Measurements from ENCODE around the gene THOC2.
"Not testable (repeated sequence)": the region's sequence is repeated elsewhere in the genome, so short reads cannot be mapped to it uniquely, and the experiment has no call there.

- not testable (repeated sequence) for TF ChIP-seq RBBP5 (IDR thresholded peaks at IDR 0.05; ENCODE audit: borderline replicate concordance, low read depth, low read length); POLR2AphosphoS5 (IDR thresholded peaks at IDR 0.05; ENCODE audit: low read depth, low read length); CTCF (IDR thresholded peaks at IDR 0.05; ENCODE audit: control extremely low read depth in 1 of 3, insufficient read depth in 1 of 3, low read depth in 1 of 3, low read length in 3 of 3); TAF1 (IDR thresholded peaks at IDR 0.05; ENCODE audit: low read depth, low read length); GABPA (IDR thresholded peaks at IDR 0.05; ENCODE audit: borderline replicate concordance, insufficient read depth, low read length)
- TF ChIP-seq, protein P1, sequence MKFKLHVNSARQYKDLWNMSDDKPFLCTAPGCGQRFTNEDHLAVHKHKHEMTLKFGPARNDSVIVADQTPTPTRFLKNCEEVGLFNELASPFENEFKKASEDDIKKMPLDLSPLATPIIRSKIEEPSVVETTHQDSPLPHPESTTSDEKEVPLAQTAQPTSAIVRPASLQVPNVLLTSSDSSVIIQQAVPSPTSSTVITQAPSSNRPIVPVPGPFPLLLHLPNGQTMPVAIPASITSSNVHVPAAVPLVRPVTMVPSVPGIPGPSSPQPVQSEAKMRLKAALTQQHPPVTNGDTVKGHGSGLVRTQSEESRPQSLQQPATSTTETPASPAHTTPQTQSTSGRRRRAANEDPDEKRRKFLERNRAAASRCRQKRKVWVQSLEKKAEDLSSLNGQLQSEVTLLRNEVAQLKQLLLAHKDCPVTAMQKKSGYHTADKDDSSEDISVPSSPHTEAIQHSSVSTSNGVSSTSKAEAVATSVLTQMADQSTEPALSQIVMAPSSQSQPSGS (IDR thresholded peaks at IDR 0.05; ENCODE audit: low read length) = not testable (repeated sequence)
These were observed 24.9 kb upstream of the THOC2 start for GRCh38 chrX:123757794-123758193.
